NOMO-1 treated with dmso at 0.1 percent for 144 hours (cell line): ENCODE results near the gene PAK1.
"Not testable (repeated sequence)": the region's sequence is repeated elsewhere in the genome, so short reads cannot be mapped to it uniquely, and the experiment has no call there.

Experiments used
- DNase-seq: peaks from one replicate; lab custom pipeline; 2025; ENCODE audit not compliant: unreplicated experiment; lab: John Stamatoyannopoulos, UW

PAK1 gene

GRCh38 chr11:77312107-77312506 lies 161.8 kb downstream of the PAK1 start:
- DNase-seq: no peak

GRCh38 chr11:77311701-77312100 lies 162.2 kb downstream of the PAK1 start:
- no peak for DNase-seq

GRCh38 chr11:77310721-77311120 lies 163.2 kb downstream of the PAK1 start:
- no peak for DNase-seq

- DNase-seq: no peak
Measured at GRCh38 chr11:77309401-77310085, 164.4 kb downstream of the PAK1 start.

GRCh38 chr11:77308838-77309237 lies 165.1 kb downstream of the PAK1 start:
- DNase-seq: no peak

GRCh38 chr11:77303328-77303727 lies 170.6 kb downstream of the PAK1 start:
- no peak for DNase-seq

- DNase-seq: no peak
Measured at GRCh38 chr11:77302752-77303151, 171.1 kb downstream of the PAK1 start.

GRCh38 chr11:77301510-77301909 lies 172.4 kb downstream of the PAK1 start, which contains the start of gene GDPD4:
Gene GDPD4 (minus strand): TSS chr11:77301686. CDS start chr11:77285137, 16,549 bp downstream.
- no peak for DNase-seq

- no peak for DNase-seq
Measured at GRCh38 chr11:77300695-77301094, 173.2 kb downstream of the PAK1 start.

GRCh38 chr11:77300028-77300427 lies 173.9 kb downstream of the PAK1 start:
- not testable (repeated sequence) for DNase-seq

GRCh38 chr11:77299528-77299993 lies 174.3 kb downstream of the PAK1 start:
- no peak for DNase-seq

GRCh38 chr11:77294040-77294439 lies 179.9 kb downstream of the PAK1 start:
- no peak for DNase-seq

- DNase-seq: no peak
Measured at GRCh38 chr11:77289737-77290136, 184.2 kb downstream of the PAK1 start.

- DNase-seq: no peak
Measured at GRCh38 chr11:77287615-77288273, 186.2 kb downstream of the PAK1 start.

- DNase-seq: no peak
Measured at GRCh38 chr11:77287136-77287535, 186.8 kb downstream of the PAK1 start.

GRCh38 chr11:77284476-77285468 lies 189.1 kb downstream of the PAK1 start:
- no peak for DNase-seq

GRCh38 chr11:77283101-77283500 lies 190.8 kb downstream of the PAK1 start:
- no peak for DNase-seq

- no peak for DNase-seq
Measured at GRCh38 chr11:77278595-77279506, 195.0 kb downstream of the PAK1 start.

- no peak for DNase-seq
Measured at GRCh38 chr11:77276271-77276670, 197.6 kb downstream of the PAK1 start.
